DMS79 treated with DMSO at 0.1 percent for 48 hours (cell line): ENCODE measurements around the gene NENF.
"Not testable (repeated sequence)": the region's sequence is repeated elsewhere in the genome, so short reads cannot be mapped to it uniquely, and the experiment has no call there.

ENCODE experiments used
- DNase-seq: peaks from one replicate; lab custom pipeline; 2025; lab: John Stamatoyannopoulos, UW

NENF gene

GRCh38 chr1:212432661-212433576, at the start of gene NENF:
Gene NENF (plus strand): TSS chr1:212432920. CDS start chr1:212432944, 24 bp downstream.
- peak; percentile 56 for DNase-seq

GRCh38 chr1:212386029-212386428, 46.7 kb upstream of the NENF start:
- DNase-seq = no peak

GRCh38 chr1:212388985-212389716, 43.6 kb upstream of the NENF start:
- no peak for DNase-seq

GRCh38 chr1:212395678-212396437, 36.9 kb upstream of the NENF start:
- not testable (repeated sequence) for DNase-seq

- DNase-seq = no peak
Observed at GRCh38 chr1:212396638-212397037, 36.1 kb upstream of the NENF start.

GRCh38 chr1:212397171-212397570, 35.5 kb upstream of the NENF start:
- DNase-seq = no peak

GRCh38 chr1:212401042-212401441, 31.7 kb upstream of the NENF start:
- DNase-seq = no peak

- DNase-seq = no peak
Observed at GRCh38 chr1:212401838-212402582, 30.7 kb upstream of the NENF start.

GRCh38 chr1:212402666-212403321, 29.9 kb upstream of the NENF start:
- DNase-seq = no peak

GRCh38 chr1:212410231-212410820, 22.4 kb upstream of the NENF start:
- no peak for DNase-seq

GRCh38 chr1:212412374-212412773, 20.3 kb upstream of the NENF start:
- DNase-seq = no peak

- no peak for DNase-seq
Observed at GRCh38 chr1:212413902-212414327, 18.8 kb upstream of the NENF start.

GRCh38 chr1:212414328-212415106, 18.2 kb upstream of the NENF start, which contains the start of gene PACC1:
Gene PACC1 (minus strand): TSS chr1:212414886. CDS start chr1:212414757, 129 bp downstream.
- peak; percentile 91 for DNase-seq

GRCh38 chr1:212415107-212415841, 17.4 kb upstream of the NENF start:
- no peak for DNase-seq

- DNase-seq = no peak
Observed at GRCh38 chr1:212421165-212421564, 11.6 kb upstream of the NENF start.

- DNase-seq = no peak
Observed at GRCh38 chr1:212423879-212424278, 8.8 kb upstream of the NENF start.

GRCh38 chr1:212428496-212428895, 4.2 kb upstream of the NENF start:
- no peak for DNase-seq

- no peak for DNase-seq
Observed at GRCh38 chr1:212430416-212430815, 2.3 kb upstream of the NENF start.

GRCh38 chr1:212430955-212431394, 1.7 kb upstream of the NENF start:
- no peak for DNase-seq
